GM18505 (cell line): ENCODE data around the gene SH3TC1.

Experiments
- ATAC-seq: cut with Tn5 transposase; IDR thresholded peaks from one replicate; pipeline ENCODE4 v1.9.1; 2021; ENCODE audit not compliant: unreplicated experiment
- POLR2A ChIP-seq: IDR thresholded peaks from 4 replicates; pipeline ENCODE4 v1.6.1; 2011; ENCODE audit warnings: borderline replicate concordance; ENCODE audit not compliant: insufficient read depth, insufficient read length; ENCODE audit errors: extremely low read depth

The SH3TC1 gene

DNA sequence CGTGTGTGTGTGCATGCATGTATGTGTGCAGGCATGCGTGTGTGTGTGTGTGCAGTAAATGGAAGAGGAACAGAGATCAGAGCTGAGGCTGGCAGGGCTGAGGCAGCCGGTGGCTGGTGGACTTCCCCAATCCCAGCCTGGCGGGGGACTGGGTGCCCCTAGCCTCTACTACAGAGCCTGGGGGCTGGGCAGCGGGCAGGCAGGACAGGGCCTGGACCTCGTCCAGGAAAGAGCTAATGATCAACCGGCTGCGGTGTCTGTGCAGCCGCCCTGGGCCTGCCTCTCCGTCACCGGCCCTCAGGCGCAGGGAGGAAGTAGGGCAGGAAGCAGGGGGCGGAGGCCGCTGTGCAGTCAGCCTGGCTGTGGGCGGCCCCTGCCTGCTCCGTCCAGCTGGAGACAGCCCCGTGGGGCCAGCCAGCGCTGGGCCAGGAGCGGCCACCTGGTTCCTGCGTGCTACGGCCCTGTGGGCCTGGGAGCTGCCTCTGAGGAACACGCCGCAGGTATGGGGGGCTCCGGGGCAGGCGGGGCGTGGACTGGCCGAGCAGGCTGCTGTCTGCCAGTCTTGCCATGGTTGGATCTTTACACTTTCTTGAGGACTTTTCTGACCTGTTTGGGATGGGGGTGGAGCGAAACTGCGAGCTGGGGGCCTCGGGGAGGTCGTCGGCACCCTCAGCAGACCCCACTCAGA lies at the start of gene SH3TC1:
Gene SH3TC1, plus strand, starts transcription at position 385 of the 688 bp plus-strand sequence. CDS start 5,905 bp downstream, outside the sequence.
- TF ChIP-seq POLR2A, result peak; percentile 77
- ATAC-seq, result peak; percentile 73

DNA sequence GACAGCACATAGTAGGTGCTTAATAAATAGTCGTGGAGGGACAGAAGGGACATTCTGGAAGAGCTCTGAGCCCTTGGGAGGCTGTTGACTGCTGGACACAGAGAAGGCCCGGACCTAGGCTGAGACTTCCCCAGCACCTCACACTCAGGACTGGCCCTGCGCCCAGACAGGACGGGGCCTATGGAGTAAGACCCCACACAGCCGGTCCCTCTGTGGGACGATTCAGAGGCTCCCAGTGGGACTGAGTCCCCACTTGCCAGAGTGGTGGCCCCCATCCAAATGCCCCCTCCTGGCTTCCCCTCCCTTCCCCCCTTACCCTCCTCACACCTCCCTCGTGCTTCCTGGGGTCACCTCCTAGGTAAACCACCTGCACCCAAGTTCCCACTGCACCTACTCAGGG lies 49.4 kb upstream of the SH3TC1 start:
- no peak for ATAC-seq
- TF ChIP-seq POLR2A, result no peak

DNA sequence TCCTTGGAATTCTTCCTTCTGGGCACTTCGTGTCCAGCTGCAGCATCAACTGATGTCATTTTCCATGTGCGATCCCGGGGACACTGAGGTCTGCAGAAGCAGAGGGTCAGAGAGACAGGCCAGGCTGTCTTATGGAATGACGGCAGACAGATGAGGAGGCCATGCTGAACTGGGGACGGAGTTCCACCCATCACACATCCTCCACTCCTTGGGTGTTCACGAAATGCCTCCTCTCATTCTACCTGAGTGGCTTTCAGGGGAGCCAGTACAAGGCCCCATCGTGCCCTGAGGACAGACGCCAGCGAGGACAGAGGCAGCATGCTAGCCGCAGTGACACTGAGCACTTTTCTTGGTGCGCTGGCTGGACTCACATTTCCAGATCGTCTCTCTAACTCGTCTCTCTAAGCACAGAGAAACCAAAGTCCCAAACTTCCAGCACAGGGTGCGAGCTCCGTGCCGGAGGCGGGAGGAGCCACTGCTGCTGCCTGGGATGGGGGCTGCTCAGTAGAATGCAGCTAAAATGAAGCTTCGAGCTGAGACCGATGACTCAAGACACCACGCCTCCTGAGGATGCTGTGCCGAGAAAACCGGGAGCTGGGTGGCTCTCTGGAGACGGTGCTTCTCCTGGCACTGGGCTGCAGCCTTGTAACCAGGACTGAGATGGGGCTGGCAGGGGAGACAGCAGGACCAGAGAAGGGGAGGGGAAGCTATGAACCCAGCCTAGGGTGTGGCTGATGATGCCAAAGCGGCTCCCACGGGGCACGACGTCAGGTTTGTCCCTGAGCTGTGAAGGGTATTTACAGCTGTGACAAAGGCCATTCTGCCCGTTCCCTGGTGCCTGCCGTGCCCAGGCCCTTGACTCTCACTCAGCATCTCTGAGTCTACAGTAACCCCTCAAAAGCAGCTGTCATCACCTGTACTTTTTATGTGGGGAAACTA lies 48.7 kb upstream of the SH3TC1 start:
- no peak for TF ChIP-seq POLR2A
- no peak for ATAC-seq

DNA sequence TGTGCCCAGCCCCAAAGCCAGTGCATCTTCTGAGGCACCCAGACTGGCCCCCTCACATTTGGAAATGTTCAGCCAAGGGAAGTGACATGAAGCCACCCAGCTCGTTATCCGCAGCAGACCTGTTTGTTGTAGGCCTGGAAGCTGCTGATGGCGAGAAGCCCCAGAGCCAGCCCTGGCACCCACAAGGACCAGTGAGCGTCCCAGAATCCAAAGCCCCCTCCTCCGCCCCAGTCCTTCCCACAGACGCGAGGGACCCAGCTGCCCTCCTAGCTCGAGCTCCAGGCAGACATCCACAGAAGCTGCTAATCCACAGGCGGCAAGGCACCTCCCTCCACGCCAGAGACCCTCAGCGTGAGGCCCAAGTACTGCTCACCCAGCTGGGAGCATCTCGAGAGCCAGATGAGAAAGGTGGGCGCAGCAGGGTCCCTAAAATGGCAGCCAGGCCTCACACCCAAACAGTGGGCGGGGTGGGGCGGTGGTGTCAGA lies 47.9 kb upstream of the SH3TC1 start:
- no peak for ATAC-seq
- TF ChIP-seq POLR2A, result no peak

DNA sequence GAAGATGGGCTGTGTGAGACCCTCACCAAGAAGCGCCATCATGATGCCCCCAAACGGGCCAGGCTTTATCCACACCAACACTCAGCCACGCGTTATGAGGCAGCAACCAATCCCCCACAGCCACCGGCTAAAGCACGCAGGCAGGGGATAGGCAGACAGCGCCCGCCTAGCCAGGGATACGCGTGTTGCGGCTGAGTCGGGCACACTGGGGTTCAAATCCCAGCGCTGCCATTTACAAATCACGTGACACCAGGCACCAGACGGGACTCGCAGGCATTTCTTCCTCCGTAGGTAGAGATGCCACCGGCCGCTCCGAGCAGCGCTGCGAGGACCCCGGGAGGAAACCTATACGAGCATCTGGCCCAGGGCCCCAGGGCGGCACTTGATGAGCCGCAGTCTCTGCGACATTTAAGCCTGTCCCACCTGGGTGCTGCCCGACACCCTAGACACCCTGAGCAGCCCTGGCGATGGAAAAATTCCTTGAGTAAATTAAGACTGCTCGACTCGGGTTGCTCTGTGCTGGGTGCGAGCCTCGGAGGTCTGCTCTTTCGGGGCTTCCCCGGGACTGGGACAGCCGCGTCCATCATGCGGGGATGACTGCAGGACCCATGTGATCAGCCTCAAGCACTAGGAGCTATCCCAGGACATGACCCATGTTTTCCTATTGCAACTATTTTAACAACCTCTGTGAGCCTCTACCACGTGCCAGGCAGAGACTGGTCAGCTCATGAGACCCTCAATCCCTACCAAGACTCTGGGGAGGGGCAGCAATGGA lies 46.8 kb upstream of the SH3TC1 start:
- ATAC-seq, result no peak
- no peak for TF ChIP-seq POLR2A

DNA sequence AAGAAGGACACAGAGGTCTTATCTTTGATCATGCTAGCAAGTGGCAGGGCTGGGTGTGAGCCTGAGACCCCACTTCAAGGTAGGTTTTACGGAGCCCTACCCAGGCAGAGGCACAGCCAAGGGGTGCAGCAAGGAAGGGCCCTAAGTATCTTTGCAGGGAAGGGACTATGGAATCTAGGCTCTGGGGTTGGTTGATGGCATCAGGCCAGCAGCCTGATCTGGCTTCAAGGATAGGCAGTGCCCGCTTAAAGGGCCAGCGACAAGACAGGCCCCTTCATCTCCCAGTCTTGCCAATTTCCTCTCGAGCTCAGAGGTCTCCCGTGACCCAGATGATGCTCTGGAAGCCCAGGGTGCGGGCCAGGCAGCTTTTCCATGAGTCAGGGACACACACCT lies 46.2 kb upstream of the SH3TC1 start:
- TF ChIP-seq POLR2A, result no peak

DNA sequence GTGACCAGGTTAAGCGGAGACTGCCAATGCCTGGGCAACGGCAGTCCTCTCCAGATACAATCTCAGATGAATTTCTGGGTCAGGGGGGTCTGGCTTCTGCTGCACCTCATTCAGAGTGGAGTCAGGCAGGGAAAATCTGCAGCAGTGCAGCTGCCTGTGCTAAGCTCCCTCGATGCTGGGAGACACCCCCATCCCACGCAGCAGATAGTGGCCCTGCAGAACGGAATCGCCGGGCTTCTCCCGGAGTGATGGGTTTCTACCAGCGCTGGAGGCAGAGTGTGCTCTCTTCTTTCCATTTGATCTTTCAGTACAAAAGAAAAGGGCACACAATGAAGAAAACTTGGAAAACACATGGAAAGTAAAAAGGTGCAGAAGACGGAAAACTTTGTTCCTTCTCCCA lies 45.6 kb upstream of the SH3TC1 start:
- ATAC-seq, result no peak
- TF ChIP-seq POLR2A, result no peak

More for the DNA sequence above, 46.2 kb upstream of the SH3TC1 start:
- ATAC-seq, result no peak

DNA sequence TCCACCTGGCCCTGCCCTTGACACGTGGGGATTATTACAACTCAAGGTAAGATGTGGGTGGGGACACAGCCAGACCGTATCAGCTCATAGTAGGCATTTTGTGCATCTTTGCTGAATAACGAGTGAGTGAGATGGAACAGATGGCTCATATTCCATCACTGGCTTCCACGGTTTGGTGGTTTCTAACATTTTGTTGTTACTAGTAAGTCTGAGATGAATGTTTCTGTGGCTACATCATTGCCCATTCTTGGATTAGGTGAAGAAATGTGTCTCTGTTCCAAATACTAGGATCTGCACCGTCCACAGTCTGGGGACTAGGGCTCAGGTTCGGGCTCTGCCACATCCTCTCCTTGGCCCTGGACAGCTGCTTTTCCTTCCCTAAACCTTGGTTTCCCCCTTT lies 44.0 kb upstream of the SH3TC1 start:
- ATAC-seq, result no peak
- no peak for TF ChIP-seq POLR2A

DNA sequence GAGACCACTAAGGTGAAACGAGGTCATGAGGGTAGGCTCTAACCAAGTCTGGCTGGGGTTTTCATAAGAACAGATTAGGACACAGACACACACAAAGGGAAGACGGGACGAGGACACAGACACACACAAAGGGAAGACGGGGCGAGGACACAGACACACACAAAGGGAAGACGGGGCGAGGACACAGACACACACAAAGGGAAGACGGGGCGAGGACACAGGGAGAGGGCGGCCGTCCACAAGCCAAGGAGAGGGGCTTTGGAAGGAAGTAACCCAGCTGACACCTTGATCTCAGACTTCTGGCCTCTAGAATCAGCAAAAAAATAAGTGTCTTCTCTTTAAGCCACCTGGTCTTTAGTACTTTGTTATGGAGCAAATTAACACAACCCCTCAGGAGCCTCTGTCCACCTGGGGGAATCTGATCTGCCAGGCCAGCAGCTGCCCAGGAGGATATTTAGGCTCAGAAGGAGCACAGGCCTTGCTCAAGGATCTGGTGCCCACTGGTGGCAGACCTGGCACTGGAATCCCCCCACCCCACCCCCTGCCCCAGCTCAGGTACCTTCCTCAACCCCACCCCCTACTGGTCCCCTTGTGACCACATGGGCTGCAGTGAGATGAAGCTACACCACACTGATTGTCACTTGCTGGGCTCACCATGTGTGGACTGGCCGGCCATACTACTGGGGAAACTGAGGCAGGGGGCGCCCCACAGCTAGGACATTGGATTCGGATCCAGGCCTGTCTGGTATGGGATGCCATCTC lies 43.2 kb upstream of the SH3TC1 start:
- no peak for ATAC-seq
- TF ChIP-seq POLR2A, result no peak

DNA sequence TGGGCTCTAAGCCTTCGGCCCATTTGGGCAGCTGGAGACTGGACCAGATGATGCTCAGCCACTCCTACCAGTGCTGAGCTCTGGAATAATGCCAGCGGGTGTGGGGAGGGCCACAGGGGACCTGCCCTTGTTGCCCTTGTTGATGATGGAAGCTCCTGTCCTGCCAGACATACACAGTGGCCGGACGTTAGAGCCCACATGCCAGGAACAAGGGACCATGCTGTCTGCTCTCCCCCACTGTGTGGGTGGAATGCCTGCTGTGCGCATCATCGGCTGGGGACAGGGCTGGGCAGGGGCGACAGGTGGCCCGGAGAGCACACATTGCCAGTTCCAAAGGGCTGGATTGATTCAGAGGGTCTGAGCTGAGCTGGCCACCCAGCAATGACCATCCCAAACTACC lies 42.5 kb upstream of the SH3TC1 start:
- ATAC-seq, result no peak
- TF ChIP-seq POLR2A, result no peak

DNA sequence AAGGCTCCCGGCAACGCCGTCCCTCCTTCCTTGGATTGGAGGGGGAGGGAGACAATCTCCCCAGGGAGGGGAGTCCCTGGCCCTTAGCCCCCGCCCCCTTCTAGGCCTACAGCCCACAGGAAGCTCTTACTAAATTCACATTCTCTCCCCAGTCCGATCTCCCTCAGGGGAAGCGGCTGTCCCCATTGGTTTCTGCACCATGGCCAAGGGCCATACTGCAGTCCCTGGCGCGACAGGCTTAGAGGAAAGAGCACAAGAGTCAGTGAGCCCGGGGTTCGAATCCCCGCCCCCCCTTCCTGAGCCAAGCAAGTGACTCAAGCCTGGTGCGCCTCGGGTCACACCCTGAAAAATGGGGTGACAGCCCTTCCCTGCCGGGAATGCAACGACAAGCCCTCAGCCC lies 41.6 kb upstream of the SH3TC1 start:
- no peak for TF ChIP-seq POLR2A
- ATAC-seq, result no peak

DNA sequence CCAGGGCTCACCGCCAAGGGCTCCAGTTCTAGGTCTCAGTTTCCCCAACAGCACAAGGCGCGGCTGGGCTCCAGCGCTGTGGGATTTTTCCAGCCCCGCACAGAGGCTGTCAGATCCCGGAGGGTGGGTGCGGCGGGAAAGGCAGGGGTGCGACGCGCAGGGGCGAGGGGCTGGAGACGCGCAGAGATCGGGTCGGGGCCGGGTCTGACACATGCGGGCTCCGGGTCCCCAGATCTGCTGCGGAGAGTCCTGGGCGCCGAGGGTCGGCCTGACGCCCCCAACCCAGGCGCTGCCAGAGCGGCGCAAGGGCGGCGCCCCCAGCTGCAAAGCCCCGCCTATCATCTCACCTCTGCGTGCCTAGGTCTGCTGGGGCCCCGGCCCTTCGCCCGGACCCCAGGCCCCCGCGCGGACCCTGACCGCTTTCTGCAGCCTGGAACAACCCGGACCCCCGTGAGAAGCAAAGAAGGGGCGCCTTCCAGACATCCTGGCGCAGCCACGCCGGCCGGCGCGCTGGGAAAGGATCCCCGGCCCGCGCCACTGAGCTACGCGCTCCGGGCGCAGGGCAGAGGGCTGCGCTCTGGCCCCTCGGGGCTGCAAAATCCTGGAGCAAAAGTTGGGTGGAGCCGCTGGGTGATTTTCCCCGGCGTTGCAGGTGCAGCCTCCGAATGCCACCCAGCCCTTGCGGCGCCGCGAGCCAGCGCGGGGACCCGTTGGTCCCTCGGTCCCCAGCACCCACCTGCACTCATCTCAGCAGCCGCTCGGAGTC lies 41.0 kb upstream of the SH3TC1 start:
- no peak for ATAC-seq
- TF ChIP-seq POLR2A, result no peak
